Measurements from ENCODE around the gene RAD51D. TPM values are rescaled to one million over a fixed set of nuclear protein-coding genes. Genes with fewer than 3 reads are reported as not detected.

The RAD51D gene
- total and polyA plus RNA-seq, 2 donors (not counting 3 experiments of a cell fraction or from before 2014, with no cell fraction given) = 15.5 to 27.9 TPM

DNA sequence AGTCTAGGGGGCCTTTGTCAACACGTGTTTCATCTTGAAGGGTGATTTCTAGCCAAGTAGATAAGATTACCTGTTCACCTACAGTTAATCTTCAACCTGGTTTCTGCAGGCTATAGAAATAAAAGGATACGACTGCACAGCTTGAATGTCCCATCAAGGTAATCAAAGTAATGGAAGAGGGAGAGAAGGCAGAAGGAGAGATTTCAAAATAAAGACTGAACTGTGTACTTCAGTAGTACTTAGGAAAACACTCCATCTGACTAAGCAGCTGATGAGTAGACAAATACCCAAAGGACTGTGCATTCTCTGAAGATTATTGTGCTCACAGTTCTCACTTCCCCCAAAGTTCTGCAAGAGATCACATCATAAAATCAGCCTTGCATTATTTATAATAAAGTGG lies 50.3 kb downstream of the RAD51D start:
- H2AFZ ChIP-seq (ENCODE audit: low read depth, low read length) = no peak overlapping the region
- FAIRE-seq (no peak), DNase-seq (ENCODE audit: low read depth, low spot score) (no peak)
- no peaks in the 10 kb centered on the region for H4K20me1 ChIP-seq (replicated peaks; ENCODE audit: control insufficient read depth, extremely low read depth, insufficient read depth, low read length)
- H3K9ac ChIP-seq (replicated peaks; ENCODE audit: extremely low read depth, insufficient read depth, low read length) = no peak overlapping the region
- no peak overlapping the region for H3K4me2 ChIP-seq (ENCODE audit: insufficient read depth, low read length)
- H3K27ac ChIP-seq (ENCODE audit: insufficient read depth, low read depth, low read length) = no peak overlapping the region
- H3K27me3 ChIP-seq (ENCODE audit: control insufficient read depth in 2 of 2, insufficient read depth in 2 of 2, low read length in 2 of 2) = no peaks in the 10 kb centered on the region
- dilution Hi-C loops (cut with MboI; ENCODE audit: extremely low pct_ligation_motif_present, low sequenced_read_pairs) (no loop called here), intact Hi-C loops (cut with micrococcal nuclease) (no loop called here)
- H3K9me3 ChIP-seq (replicated peaks; ENCODE audit: control insufficient read depth, insufficient read depth, low read length) = no peaks in the 10 kb centered on the region
- TF ChIP-seq GATA2 (IDR thresholded peaks at IDR 0.05; ENCODE audit: insufficient read depth, insufficient read length, low read depth, low read length) (no peak), POLR2AphosphoS5 (IDR thresholded peaks at IDR 0.05; ENCODE audit: insufficient read depth, low read depth, low read length) (no peak), FOS (IDR thresholded peaks at IDR 0.05; ENCODE audit: borderline replicate concordance, insufficient read depth, low read length) (no peak), POLR2A (IDR thresholded peaks at IDR 0.05; ENCODE audit: low read depth, low read length) (no peak), EZH2 (IDR thresholded peaks at IDR 0.05; ENCODE audit: borderline replicate concordance, low read depth, low read length, severe bottlenecking) (no peak), MYC (IDR thresholded peaks at IDR 0.05; ENCODE audit: low read depth, low read length) (no peak), JUN (IDR thresholded peaks at IDR 0.05; ENCODE audit: borderline replicate concordance, insufficient read depth, insufficient read length, low read depth) (no peak)
- TF ChIP-seq, protein P1, sequence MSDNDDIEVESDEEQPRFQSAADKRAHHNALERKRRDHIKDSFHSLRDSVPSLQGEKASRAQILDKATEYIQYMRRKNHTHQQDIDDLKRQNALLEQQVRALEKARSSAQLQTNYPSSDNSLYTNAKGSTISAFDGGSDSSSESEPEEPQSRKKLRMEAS (IDR thresholded peaks at IDR 0.05; ENCODE audit: insufficient read depth, insufficient read length) = no peak
- TF ChIP-seq, protein P2, sequence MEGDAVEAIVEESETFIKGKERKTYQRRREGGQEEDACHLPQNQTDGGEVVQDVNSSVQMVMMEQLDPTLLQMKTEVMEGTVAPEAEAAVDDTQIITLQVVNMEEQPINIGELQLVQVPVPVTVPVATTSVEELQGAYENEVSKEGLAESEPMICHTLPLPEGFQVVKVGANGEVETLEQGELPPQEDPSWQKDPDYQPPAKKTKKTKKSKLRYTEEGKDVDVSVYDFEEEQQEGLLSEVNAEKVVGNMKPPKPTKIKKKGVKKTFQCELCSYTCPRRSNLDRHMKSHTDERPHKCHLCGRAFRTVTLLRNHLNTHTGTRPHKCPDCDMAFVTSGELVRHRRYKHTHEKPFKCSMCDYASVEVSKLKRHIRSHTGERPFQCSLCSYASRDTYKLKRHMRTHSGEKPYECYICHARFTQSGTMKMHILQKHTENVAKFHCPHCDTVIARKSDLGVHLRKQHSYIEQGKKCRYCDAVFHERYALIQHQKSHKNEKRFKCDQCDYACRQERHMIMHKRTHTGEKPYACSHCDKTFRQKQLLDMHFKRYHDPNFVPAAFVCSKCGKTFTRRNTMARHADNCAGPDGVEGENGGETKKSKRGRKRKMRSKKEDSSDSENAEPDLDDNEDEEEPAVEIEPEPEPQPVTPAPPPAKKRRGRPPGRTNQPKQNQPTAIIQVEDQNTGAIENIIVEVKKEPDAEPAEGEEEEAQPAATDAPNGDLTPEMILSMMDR (IDR thresholded peaks at IDR 0.05; ENCODE audit: extremely low read depth in 1 of 2, insufficient read depth in 1 of 2, low read depth in 1 of 2, low read length in 2 of 2) = no peak
- H3K36me3 ChIP-seq (ENCODE audit: control insufficient read depth in 2 of 2, extremely low read depth in 1 of 2, insufficient read depth in 2 of 2, low read length in 2 of 2) = no peaks in the 10 kb centered on the region
- ChIA-PET POLR2A (no interaction called here), CTCF (interaction anchor here (1.0 to 2.2 kb wide), 4 partner anchors 10 to 47 kb away, joined by 4 to 9 read pairs (median 6); no protein-coding TSS in a partner anchor)
- H3K9me1 ChIP-seq (replicated peaks; ENCODE audit: control insufficient read depth, extremely low read depth, insufficient read depth, low read length) = no peaks in the 10 kb centered on the region
- peaks cover 9% of the 10 kb centered on the region for H3K79me2 ChIP-seq (ENCODE audit: control insufficient read depth, insufficient read depth, low read length)
- no peak overlapping the region for H3K4me3 ChIP-seq (replicated peaks in 1 of 3; ENCODE audit: insufficient read depth in 1 of 3, low read depth in 1 of 3, low read length in 3 of 3)
- H3K4me1 ChIP-seq (ENCODE audit: control insufficient read depth, extremely low read depth, insufficient read depth, low read length) = no peaks in the 10 kb centered on the region
- no TSS peak for BruUV-seq (replicated peaks)

Measured in endothelial cell of umbilical vein (primary cell).